Mesothelial cell of epicardium (in vitro differentiated cells): ENCODE results near the gene UBE3C. TPM values are rescaled to one million over a fixed set of nuclear protein-coding genes. Genes with fewer than 3 reads are reported as not detected.

Source experiments
- DNase-seq, 2 experiments: peaks; one replicate each; pipeline ENCODE4 v3.0.0; 2021; ENCODE audit warnings: low spot score in 2 of 2; ENCODE audit not compliant: unreplicated experiment in 2 of 2
- H3K27ac Mint-ChIP-seq: 2 replicates; pipeline ENCODE4 v1.8.0; 2021; ENCODE audit warnings: mixed read lengths
- H3K27me3 Mint-ChIP-seq: 2 replicates; pipeline ENCODE4 v1.8.0; 2021; ENCODE audit warnings: low read depth, mixed read lengths
- H3K36me3 Mint-ChIP-seq: 2 replicates; pipeline ENCODE4 v1.8.0; 2021; ENCODE audit warnings: mixed read lengths
- H3K4me1 Mint-ChIP-seq: 2 replicates; pipeline ENCODE4 v1.8.0; 2021; ENCODE audit warnings: mixed read lengths
- H3K4me3 Mint-ChIP-seq: 2 replicates; pipeline ENCODE4 v1.8.0; 2021; ENCODE audit warnings: mild to moderate bottlenecking, moderate library complexity, mixed read lengths
- H3K9me3 Mint-ChIP-seq: 2 replicates; pipeline ENCODE4 v1.8.0; 2021; ENCODE audit warnings: mixed read lengths
- total RNA-seq: library from RNA; stranded (reverse); gene quantifications from 3 replicates; pipeline ENCODE4 v1.2.1, GENCODE V29; 2021
- TF ChIP-seq, protein P1 (sequence below): fragments of 200-600 bp; sonication (generic); IDR thresholded peaks from one replicate; pipeline ENCODE4 v1.5.0; 2021; ENCODE audit warnings: antibody characterized with exemption; ENCODE audit not compliant: unreplicated experiment

Gene UBE3C
- total RNA-seq, 1 donor from 2014 or later, result 58.8 TPM

DNA sequence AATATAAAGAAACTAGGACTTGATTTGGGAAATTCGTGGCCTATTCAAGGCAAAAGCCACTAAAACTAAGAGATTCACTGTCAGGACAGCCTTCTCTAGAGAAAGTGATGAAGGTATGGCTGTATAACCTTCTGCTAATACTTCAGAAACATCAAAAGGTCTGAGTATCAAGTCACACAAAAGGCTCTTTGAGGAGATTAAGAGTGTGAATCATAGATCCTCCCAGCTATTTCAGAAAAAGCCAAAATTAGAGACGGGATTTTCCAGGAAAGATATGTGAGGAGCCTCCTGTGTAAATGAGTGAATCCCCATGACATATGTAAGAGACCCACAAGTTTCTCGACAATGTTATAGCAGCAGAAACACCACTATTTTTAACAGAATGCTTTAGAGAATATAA, 56.2 kb downstream of the UBE3C start:
- Mint-ChIP-seq H3K4me1 (peaks cover 2% of the 10 kb centered on the region), H3K9me3 (peaks cover 16% of the 10 kb centered on the region), H3K4me3 (no peak overlapping the region), H3K27me3 (no peaks in the 10 kb centered on the region), H3K27ac (no peak overlapping the region), H3K36me3 (peaks cover 64% of the 10 kb centered on the region)
- TF ChIP-seq, protein P1, sequence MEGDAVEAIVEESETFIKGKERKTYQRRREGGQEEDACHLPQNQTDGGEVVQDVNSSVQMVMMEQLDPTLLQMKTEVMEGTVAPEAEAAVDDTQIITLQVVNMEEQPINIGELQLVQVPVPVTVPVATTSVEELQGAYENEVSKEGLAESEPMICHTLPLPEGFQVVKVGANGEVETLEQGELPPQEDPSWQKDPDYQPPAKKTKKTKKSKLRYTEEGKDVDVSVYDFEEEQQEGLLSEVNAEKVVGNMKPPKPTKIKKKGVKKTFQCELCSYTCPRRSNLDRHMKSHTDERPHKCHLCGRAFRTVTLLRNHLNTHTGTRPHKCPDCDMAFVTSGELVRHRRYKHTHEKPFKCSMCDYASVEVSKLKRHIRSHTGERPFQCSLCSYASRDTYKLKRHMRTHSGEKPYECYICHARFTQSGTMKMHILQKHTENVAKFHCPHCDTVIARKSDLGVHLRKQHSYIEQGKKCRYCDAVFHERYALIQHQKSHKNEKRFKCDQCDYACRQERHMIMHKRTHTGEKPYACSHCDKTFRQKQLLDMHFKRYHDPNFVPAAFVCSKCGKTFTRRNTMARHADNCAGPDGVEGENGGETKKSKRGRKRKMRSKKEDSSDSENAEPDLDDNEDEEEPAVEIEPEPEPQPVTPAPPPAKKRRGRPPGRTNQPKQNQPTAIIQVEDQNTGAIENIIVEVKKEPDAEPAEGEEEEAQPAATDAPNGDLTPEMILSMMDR, result no peak
- DNase-seq, result no peak

DNA sequence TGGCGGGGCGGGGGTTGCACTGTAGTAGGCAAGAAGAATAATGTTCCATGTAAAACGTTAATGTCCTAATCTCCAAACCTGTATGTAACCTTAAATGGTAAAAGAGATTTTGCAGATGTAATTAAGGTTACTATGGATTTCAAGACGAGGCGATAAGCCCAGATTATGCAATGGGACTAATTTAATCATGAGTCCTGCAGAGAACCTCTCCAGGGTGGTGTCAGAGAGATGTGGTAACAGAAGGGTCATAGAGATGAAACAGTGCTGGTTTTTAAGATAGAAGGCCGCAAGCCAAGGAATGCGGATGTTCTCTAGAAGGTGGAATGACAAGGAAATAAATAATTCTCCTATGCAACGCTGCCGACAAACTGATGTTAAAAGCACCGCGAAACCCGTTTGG, 57.1 kb downstream of the UBE3C start:
- Mint-ChIP-seq H3K27me3 (no peaks in the 10 kb centered on the region), H3K4me1 (peaks cover 2% of the 10 kb centered on the region), H3K9me3 (peaks cover 16% of the 10 kb centered on the region), H3K36me3 (peaks cover 56% of the 10 kb centered on the region), H3K27ac (no peak overlapping the region), H3K4me3 (no peak overlapping the region)
- DNase-seq, result no peak
- TF ChIP-seq, protein P1, result no peak

DNA sequence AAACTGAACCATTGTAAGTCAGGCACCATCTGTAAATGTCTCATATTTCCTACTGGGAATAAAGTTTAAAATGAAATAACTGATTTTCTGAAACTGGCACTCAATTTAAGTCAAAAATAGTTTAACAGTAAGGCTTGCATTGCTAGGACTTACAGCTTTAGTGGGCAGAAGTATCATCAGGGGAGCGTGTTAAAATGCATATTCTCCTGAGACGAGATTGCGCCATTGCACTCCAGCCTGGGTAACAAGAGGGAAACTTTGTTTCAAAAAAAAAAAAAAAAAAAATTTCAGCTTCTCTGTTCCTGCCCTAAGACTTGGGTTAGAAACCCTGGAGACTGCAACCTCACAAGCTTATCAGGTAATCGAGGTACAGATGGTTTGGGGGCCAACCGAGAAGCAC, 65.4 kb downstream of the UBE3C start:
- peaks cover 26% of the 10 kb centered on the region for H3K36me3 Mint-ChIP-seq
- H3K4me3 Mint-ChIP-seq, result no peak overlapping the region

DNA sequence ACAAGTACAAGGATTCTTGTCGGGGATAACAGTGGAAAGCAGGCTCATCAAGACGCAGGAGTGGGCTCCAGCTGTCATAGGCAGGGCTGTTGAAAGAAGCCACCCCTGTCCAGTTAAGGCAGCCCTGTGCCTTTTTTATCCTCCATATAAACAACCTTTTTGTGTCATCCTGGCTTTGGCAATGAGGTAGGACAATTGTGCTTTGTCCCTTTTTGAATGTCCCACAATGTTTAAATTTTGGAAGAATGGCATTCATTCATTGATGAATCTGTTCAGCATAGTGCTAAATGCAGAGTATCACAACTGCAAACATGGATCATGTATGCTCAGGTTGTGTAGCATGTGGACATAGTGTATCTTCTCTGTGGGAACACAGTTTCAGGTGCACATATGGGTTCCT, 66.7 kb downstream of the UBE3C start:
- Mint-ChIP-seq H3K27ac (no peak overlapping the region), H3K4me1 (no peaks in the 10 kb centered on the region), H3K36me3 (peaks cover 26% of the 10 kb centered on the region), H3K9me3 (no peaks in the 10 kb centered on the region), H3K27me3 (no peaks in the 10 kb centered on the region), H3K4me3 (no peak overlapping the region)
- no peak for DNase-seq
- TF ChIP-seq, protein P1, result no peak

More for the DNA sequence above, 65.4 kb downstream of the UBE3C start:
- DNase-seq, result no peak
- Mint-ChIP-seq H3K4me1 (no peaks in the 10 kb centered on the region), H3K9me3 (no peaks in the 10 kb centered on the region), H3K27me3 (no peaks in the 10 kb centered on the region), H3K27ac (no peak overlapping the region)
- TF ChIP-seq, protein P1, result no peak

DNA sequence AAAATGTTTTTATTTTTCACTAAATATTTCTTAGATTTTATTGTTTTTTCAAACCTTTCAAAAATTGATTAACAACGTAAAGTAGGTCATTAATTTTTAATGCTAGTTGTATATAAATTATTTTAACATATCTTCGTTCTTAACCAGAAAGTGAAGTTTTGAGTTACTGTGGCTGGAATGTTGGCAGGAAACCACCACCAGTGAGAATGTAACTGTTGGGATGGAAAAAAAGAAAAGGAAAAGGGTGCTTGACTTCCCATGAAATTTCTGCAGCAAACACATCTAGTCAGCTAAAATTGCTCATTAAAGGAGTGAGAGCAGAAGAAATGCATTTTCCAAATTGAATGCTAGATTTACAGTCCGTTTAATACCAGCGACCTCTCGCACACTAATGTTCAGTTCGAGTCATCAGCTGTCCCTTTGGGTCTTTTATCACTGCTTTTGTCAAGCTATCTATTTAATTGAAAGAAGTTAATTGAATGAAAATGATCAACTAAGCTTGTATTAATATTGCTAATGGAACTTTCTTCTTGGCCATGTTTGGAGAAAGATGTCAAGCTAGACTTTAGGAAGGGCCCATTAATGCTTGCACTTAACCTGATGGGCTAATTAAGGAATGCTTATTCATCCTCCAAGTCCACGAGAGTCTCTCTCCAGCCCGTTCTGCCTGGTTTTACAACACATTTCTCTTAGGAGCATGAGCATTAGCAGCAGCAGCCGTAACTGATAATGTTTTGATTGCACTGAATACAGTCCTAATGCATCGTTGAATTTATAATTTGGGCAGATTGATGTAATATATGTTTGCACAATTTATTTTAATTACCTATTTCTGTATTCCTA, 70.1 kb downstream of the UBE3C start:
- TF ChIP-seq, protein P1, result no peak
- no peak for DNase-seq
- Mint-ChIP-seq H3K36me3 (peaks cover 25% of the 10 kb centered on the region), H3K27me3 (no peaks in the 10 kb centered on the region), H3K9me3 (no peaks in the 10 kb centered on the region), H3K27ac (no peak overlapping the region), H3K4me3 (no peak overlapping the region), H3K4me1 (no peaks in the 10 kb centered on the region)
